ENCODE data around the gene TCF23. TPM values are rescaled to one million over a fixed set of nuclear protein-coding genes. Genes with fewer than 3 reads are reported as not detected.
"Not testable (repeated sequence)": the region's sequence is repeated elsewhere in the genome, so short reads cannot be mapped to it uniquely, and the experiment has no call there.

The TCF23 gene
- total RNA-seq, 1 experiment from 2014 or later, result not detected

DNA sequence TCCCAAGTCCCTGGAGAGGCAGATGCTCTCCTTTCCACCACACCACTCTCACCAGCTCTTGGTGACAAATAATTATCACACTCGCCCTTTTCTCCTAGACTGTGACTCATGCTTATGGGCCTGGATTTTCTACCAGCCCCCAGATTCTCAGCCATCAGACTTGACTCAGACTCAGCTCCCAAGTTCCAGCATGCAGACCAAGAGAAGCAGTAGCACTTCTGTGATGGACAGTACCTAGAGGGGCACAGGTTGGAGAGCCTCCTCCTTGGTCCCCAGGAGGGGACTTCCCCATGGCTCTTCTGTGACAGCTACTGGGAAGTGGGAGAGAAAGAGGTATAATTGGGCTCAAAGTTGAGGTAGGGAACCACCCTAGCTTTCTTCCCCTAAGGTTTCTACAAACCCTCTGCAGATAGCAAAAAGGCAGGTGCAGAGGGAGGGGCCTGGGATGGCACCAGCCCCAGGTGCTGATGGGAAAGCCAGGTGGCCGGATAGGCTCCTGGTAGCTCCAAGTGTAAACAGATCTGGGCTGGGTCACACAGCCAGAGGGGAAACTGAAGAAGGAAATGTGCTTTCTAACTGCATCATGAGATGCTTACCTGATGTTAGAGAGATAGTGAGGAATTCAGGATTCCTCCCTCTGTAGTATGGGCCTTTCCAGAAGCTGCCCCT is 4.1 kb downstream of the TCF23 start:
- Histone ChIP-seq H3K9me3 (replicated peaks) (no peaks in the 10 kb centered on the region), H3K4me3 (no peak overlapping the region)
- DNase-seq (ENCODE audit: low read depth in 1 of 2, low spot score in 2 of 2), result no peak

DNA sequence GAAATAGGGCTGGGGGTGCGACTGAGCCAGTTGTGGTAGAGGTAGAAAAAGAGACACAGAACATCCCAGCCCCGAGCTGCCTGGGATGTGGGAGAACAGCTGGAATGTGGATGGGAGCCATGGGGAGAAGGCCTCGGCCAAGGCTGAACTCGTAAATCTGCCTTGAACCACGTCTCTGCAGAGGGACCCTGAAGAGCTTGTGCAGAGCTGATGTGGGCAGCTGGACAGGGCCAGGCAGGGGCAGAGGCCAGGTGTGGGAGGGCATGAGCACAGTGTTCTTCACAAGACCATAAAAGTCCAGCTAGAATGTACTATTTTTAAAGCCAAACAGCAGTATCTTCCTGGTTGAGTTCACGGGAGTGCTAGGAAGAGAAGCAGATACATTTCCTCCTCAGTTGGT is 5.7 kb downstream of the TCF23 start:
- no peaks in the 10 kb centered on the region for H3K27me3 ChIP-seq (replicated peaks)
- H3K9me3 ChIP-seq (replicated peaks), result no peaks in the 10 kb centered on the region
- H3K36me3 ChIP-seq, result no peaks in the 10 kb centered on the region
- no peak for DNase-seq (ENCODE audit: low read depth in 1 of 2, low spot score in 2 of 2)
- H3K27ac ChIP-seq, result no peak overlapping the region
- no peak overlapping the region for H3K4me3 ChIP-seq
- H3K4me1 ChIP-seq (replicated peaks), result no peaks in the 10 kb centered on the region

More for the DNA sequence above, 4.1 kb downstream of the TCF23 start:
- Histone ChIP-seq H3K27me3 (replicated peaks) (no peaks in the 10 kb centered on the region), H3K4me1 (replicated peaks) (no peaks in the 10 kb centered on the region), H3K36me3 (no peaks in the 10 kb centered on the region), H3K27ac (no peak overlapping the region)

DNA sequence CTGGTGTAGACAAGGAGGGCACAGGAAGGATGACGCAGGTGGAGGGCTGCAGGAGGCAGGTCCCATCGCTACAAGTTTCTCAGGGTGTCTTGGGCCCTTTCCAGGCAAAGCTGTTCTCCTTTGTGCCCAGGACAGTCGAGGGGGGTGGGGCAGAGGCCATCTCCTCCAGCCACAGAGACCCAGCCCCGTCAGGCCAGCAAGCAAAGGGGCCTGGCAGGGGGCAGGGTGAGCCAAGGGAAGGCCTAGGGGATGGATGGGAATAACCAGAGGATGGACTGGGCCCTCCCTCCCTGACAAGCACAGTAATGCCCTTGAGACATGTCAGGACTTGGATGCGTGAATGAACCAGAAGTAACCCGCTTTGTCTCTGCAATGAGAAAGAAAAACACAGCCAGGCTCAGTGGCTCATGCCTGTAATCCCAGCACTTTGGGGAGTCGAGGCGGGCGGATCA is 6.3 kb downstream of the TCF23 start:
- no peaks in the 10 kb centered on the region for H3K4me1 ChIP-seq (replicated peaks)
- H3K27me3 ChIP-seq (replicated peaks), result no peaks in the 10 kb centered on the region
- no peaks in the 10 kb centered on the region for H3K36me3 ChIP-seq
- no peak overlapping the region for H3K4me3 ChIP-seq
- H3K27ac ChIP-seq, result no peak overlapping the region
- no peaks in the 10 kb centered on the region for H3K9me3 ChIP-seq (replicated peaks)
- no peak for DNase-seq (ENCODE audit: low read depth in 1 of 2, low spot score in 2 of 2)

DNA sequence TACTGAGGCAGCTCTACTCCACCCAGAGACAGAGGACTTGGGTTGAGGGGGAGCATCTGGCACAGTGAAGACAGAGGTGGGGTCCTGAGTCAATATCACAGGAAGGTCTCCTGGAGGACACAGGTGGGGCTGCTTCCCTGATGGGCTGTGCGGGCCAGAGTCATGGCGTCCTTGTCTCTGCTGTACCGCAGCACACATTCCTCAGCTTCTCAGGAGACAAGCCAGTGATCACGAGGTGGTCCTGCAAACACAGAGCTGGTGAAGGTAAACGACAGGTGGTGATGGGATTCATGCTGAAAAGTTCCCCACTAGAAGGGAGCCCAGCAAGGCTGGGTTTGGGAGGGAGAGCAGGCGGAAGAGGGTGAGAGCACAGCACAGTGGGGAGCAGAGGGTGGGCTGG is 9.7 kb downstream of the TCF23 start:
- Histone ChIP-seq H3K27me3 (replicated peaks) (no peaks in the 10 kb centered on the region), H3K27ac (no peak overlapping the region), H3K4me1 (replicated peaks) (peaks cover 14% of the 10 kb centered on the region), H3K36me3 (no peaks in the 10 kb centered on the region), H3K4me3 (no peak overlapping the region), H3K9me3 (replicated peaks) (no peaks in the 10 kb centered on the region)
- no peak for DNase-seq (ENCODE audit: low read depth in 1 of 2, low spot score in 2 of 2)

DNA sequence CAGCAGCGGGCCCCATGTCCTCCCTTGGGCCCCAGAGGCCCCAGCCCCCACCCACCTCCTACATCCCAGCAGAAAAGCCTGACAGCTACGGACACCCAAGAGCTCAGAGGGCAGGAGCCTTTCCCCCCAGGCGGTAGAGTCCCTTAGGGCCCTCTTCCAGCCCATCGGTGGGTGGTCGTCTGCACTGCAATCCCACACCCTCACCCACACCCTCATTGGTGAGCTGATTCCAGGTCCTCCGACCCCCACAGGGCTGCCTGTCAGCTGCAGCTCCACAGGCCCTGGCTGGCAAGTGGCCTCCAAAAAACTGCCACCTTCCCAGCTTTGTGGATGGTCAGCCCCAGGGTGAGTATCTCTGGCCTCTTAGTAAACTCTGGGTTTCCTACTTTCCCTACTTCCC is 10.5 kb downstream of the TCF23 start:
- no peak overlapping the region for H3K27ac ChIP-seq
- no peak for DNase-seq (ENCODE audit: low read depth in 1 of 2, low spot score in 2 of 2)
- no peak overlapping the region for H3K4me3 ChIP-seq
- no peaks in the 10 kb centered on the region for H3K36me3 ChIP-seq
- no peaks in the 10 kb centered on the region for H3K27me3 ChIP-seq (replicated peaks)
- H3K9me3 ChIP-seq (replicated peaks), result no peaks in the 10 kb centered on the region
- peaks cover 14% of the 10 kb centered on the region for H3K4me1 ChIP-seq (replicated peaks)

DNA sequence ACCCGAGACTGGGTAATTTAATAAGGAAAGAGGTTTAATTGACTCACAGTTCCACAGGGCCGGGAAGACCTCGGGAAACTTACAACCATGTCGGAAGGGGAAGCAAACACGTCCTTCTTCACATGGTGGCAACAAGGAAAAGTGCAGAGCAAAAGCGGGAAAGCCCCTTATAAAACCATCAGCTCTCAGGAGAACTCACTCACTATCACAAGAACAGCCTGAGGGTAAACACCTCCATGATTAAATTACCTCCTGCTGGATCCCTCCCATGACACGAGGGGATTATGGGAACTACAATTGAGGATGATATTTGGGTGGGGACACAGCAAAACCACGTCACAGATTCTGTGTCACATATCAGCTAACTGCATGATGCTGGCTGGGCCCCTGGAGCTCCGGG is 11.4 kb downstream of the TCF23 start:
- no peak overlapping the region for H3K27ac ChIP-seq
- H3K36me3 ChIP-seq, result no peaks in the 10 kb centered on the region
- H3K4me1 ChIP-seq (replicated peaks), result peaks cover 14% of the 10 kb centered on the region
- no peaks in the 10 kb centered on the region for H3K27me3 ChIP-seq (replicated peaks)
- H3K9me3 ChIP-seq (replicated peaks), result no peaks in the 10 kb centered on the region
- no peak for DNase-seq (ENCODE audit: low read depth in 1 of 2, low spot score in 2 of 2)
- no peak overlapping the region for H3K4me3 ChIP-seq

DNA sequence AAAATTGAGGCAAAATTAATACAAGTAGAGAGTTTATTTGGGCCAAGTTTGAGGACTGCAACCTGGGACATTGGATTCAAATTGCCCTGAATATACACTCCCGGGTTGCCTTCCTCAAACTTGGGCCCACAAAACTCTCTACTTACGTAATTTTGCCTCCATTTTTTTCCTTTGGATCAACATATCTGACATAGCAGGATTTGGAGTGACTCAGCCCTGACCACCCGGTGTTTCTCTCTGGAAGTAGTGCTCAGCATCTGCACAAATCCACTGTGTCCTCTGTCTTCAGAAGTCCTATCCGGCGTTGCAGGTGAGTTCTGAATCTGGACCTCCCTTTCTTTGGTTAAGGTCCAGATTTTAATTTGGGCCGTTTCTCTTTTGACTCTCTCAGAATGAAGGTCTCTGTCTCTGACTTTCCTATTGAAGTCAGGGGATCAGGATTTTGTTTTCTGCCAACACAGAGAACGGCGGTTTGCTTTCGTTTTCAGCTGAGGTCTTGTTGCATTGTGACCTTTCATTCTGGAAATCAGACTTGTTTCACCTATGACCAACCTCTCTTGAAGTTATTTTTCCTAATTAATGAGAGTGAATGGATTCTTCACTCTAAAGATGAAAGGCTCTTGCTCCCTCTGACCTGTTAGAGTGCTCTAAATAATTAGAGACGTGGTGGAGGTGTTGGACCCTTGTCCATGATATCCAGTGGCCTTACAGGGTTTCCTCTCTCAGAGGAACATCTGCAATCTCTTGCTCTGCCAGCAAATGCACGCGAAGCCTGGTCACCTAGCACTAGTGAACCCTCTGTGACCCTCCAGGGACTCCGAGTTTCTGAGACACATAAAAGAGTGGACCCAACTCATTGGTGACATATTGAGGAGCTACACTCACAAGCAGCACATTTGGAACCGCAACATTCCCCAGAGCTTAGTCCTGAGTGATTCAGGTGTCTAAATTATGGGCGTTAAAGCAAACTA is 13.6 kb downstream of the TCF23 start:
- no peaks in the 10 kb centered on the region for H3K36me3 ChIP-seq
- peak overlapping the region; percentile 65 for H3K27ac ChIP-seq
- H3K9me3 ChIP-seq (replicated peaks), result no peaks in the 10 kb centered on the region
- peaks cover 14% of the 10 kb centered on the region for H3K4me1 ChIP-seq (replicated peaks)
- peak; percentile 71 to 82 for DNase-seq (ENCODE audit: low read depth in 1 of 2, low spot score in 2 of 2)
- no peaks in the 10 kb centered on the region for H3K27me3 ChIP-seq (replicated peaks)
- peak overlapping the region; percentile 36 for H3K4me3 ChIP-seq

DNA sequence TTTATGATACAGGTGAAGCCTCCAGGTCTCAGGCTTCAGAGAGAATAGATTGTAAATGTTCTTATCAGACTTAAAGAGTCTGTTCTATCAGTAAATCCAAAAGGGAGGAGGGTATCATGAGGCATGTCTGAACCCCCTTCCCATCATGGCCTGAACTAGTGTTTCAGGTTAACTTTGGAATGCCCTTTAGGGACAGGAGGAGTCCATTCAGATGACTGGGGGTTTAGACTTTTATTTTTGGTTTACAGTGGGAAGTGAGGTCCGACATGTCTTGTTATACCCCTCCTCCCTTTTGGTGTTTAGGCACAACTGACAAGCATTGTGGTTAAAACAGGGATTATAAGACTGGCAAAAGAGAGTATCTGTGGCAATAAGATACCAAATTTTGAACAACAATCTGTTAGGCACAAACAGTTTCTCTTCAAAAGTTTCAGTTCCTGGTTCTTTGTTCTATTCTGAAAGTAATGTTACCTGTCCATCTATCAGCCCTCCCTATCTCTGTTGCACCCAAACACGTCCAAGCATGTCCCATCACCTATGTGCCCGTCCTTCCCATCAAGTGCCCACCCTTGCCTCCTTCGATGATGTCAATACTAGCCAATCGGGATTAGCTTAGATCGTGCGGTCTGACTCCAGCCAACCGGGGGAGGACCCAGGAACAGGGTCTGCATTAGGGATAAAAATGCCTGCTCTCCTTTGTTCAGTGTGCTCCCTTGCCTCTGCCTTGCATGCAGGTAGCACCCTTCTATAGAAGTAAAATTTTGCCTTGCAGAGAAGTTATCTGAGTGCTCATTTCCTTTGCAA is 16.4 kb downstream of the TCF23 start:
- Histone ChIP-seq H3K27ac (no peak overlapping the region), H3K36me3 (no peaks in the 10 kb centered on the region), H3K4me1 (replicated peaks) (peaks cover 18% of the 10 kb centered on the region), H3K9me3 (replicated peaks) (no peaks in the 10 kb centered on the region), H3K27me3 (replicated peaks) (no peaks in the 10 kb centered on the region), H3K4me3 (no peak overlapping the region)
- DNase-seq (ENCODE audit: low read depth in 1 of 2, low spot score in 2 of 2), result no peak

DNA sequence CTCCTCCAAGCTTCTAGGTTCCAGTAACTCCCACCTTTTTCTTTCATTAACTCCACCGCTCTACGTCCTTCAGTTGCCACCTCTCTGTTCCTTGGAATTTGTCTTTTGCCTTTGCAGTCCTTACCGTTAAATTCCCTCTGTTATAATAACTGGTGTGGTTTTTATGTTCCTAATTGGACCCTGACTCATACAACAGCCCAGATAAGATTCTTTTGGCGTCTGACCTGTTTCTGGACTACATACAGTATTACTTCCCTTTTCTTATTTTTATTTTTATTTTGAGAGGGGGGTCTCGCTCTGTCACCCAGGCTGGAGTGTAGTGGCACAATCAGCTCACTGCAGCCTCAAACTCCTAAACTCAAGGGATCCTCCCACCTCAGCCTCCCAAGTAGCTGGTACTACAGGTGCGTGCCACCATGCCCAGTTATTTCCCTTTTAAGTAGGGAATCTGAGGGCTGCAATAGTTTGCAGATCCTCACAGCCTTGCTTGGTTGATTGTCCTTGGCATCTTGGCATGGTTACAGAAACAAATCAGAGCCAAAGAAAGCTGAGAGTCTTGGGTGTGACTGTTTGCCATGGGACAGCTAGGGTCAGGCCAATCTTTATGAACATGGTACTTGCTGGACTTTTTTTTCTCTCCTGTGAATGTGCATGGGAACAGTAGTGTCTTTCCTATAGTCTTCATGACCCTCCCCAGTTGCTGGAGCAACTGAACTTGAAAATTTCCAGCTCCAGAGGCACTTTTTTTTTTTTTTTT is 22.0 kb downstream of the TCF23 start:
- no peaks in the 10 kb centered on the region for H3K9me3 ChIP-seq (replicated peaks)

DNA sequence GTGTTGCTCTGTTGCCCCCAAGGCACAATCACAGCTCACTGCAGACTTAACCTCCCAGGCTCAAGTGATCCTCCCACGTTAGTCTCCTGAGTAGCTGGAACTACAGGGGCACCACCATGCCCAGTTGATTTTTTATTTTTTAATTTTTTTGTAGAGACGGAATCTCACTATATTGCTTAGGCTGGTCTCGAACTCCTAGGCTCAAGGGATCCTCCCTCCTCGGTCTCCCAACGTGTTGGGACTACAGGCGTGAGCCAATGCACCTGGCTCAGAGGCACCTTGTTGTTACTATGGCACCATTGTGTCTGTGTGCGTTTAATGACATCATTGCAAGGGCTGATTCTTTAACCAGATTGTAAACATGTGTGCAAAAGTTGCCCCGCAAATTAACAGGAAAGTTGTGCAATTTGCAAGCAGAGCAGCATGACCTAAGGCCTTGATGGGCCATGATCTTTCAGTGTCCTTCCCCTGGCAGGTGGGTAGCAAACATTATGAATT is 22.6 kb downstream of the TCF23 start:
- Histone ChIP-seq H3K4me1 (replicated peaks) (peaks cover 22% of the 10 kb centered on the region), H3K4me3 (no peak overlapping the region), H3K27me3 (replicated peaks) (no peaks in the 10 kb centered on the region)

More for the DNA sequence above, 22.0 kb downstream of the TCF23 start:
- H3K27ac ChIP-seq, result no peak overlapping the region
- DNase-seq (ENCODE audit: low read depth in 1 of 2, low spot score in 2 of 2), result no peak
- no peaks in the 10 kb centered on the region for H3K27me3 ChIP-seq (replicated peaks)
- no peaks in the 10 kb centered on the region for H3K36me3 ChIP-seq
- H3K4me1 ChIP-seq (replicated peaks), result peaks cover 22% of the 10 kb centered on the region
- H3K4me3 ChIP-seq, result no peak overlapping the region

DNA sequence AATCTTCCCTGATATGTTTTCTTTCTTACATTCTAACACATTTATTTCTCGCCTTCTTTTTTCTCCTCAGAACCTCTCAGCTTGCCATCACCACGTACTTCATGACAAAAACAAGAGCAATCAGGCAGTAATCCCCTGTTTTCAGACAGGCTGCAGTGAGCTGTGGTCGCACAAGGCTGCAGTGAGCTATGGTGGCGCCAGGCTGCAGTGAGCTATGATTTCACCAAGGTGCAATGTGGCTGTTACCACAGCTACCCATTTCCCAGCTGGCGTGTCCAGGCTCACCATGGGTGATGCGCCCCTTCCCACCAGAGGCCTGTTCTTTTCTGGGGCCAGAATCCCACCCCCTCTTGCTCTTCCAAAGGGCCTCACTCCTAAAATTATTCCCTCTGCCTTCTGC is 25.8 kb downstream of the TCF23 start:
- H3K27me3 ChIP-seq (replicated peaks), result no peaks in the 10 kb centered on the region
- DNase-seq (ENCODE audit: low read depth in 1 of 2, low spot score in 2 of 2), result no peak
- H3K27ac ChIP-seq, result peak overlapping the region; percentile 11; the same call in 1 of the 2 replicates

More for the DNA sequence above, 22.6 kb downstream of the TCF23 start:
- no peak overlapping the region for H3K27ac ChIP-seq
- no peak for DNase-seq (ENCODE audit: low read depth in 1 of 2, low spot score in 2 of 2)
- H3K9me3 ChIP-seq (replicated peaks), result no peaks in the 10 kb centered on the region
- no peaks in the 10 kb centered on the region for H3K36me3 ChIP-seq

DNA sequence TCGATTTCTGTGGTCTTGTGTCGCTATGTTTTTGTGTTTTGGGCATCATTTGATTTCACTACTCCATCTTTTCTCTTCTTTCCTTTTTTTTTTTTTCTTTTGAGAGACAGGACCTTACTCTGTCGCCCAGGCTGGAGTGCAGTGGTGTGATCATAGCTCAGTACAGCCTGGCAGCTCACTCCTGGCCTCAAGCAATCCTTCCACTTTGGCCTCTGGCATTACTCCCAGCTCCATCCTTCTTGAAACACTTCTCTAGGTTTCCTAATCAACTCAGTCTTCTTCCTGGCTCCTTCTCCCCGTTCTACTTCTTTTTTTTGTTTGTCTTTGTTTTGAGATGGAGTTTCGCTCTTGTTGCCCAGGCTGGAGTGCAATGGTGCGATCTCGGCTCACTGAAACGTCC is 26.5 kb downstream of the TCF23 start:
- no peaks in the 10 kb centered on the region for H3K27me3 ChIP-seq (replicated peaks)
- H3K36me3 ChIP-seq, result no peaks in the 10 kb centered on the region
- DNase-seq (ENCODE audit: low read depth in 1 of 2, low spot score in 2 of 2), result no peak
- peaks cover 31% of the 10 kb centered on the region for H3K4me1 ChIP-seq (replicated peaks)
- H3K9me3 ChIP-seq (replicated peaks), result no peaks in the 10 kb centered on the region
- no peak overlapping the region for H3K27ac ChIP-seq
- H3K4me3 ChIP-seq, result no peak overlapping the region

More for the DNA sequence above, 25.8 kb downstream of the TCF23 start:
- peaks cover 30% of the 10 kb centered on the region for H3K4me1 ChIP-seq (replicated peaks)
- no peaks in the 10 kb centered on the region for H3K36me3 ChIP-seq
- no peaks in the 10 kb centered on the region for H3K9me3 ChIP-seq (replicated peaks)
- H3K4me3 ChIP-seq, result no peak overlapping the region

DNA sequence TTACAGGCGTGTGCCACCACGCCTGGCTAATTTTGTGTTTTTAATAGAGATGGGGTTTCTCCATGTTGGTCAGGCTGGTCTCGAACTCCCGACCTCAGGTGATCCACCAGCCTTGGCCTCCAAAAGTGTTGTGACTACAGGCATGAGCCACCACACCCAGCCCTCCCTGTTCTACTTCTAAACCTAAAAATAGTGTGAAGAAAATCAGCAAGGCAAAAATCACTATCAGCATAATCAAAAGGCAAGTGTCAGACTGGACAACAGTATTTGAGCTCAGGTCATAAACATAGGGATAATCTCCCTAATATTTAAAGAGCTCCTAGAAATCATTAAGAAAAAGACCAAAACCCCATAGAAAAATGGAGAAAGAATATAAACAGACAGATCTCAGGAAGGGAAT is 27.0 kb downstream of the TCF23 start:
- H3K9me3 ChIP-seq (replicated peaks); H3K36me3 ChIP-seq; H3K4me3 ChIP-seq; H3K27me3 ChIP-seq (replicated peaks); H3K27ac ChIP-seq; DNase-seq (ENCODE audit: low read depth in 1 of 2, low spot score in 2 of 2): not testable (repeated sequence)
- peaks cover 32% of the 10 kb centered on the region for H3K4me1 ChIP-seq (replicated peaks)

Measured in SJSA1 (cell line).